CD4-positive, alpha-beta T cell treated with Interleukin-12 subunit alpha and Interleukin-12 subunit beta, for 1 hour (primary cell): ENCODE results near the gene MB21D2.

Experiments used
- DNase-seq: peaks from one replicate; pipeline ENCODE4 v3.0.0-alpha.2; 2020

MB21D2 gene

GRCh38 chr3:192831801-192832347 lies 85.8 kb downstream of the MB21D2 start:
- DNase-seq: no peak

DNA sequence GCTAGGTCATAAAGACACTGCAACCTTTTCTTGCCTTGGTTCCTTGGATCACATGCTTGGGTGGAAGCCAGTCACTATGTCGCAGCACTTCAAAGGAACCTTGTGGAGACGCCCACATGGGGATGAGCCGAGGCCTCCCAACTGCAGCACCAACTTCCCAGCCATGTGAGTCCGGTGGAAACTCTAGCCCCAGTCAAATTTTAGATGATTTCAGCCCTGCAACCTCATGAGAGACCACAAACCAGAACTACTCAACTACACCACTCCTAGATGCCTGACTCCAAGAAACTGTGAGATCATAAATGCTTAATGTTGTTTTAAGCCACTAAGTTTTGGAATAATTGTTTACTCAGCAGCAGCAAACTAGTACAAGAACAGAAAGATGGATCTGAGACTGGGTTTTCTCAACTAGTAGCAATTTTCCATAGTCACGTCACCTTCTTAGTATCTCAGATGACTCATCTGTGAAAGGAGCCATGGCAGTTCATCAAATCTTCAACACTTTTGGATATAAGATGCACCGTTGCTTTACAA lies 86.5 kb downstream of the MB21D2 start:
- DNase-seq: no peak

- no peak for DNase-seq
Measured at GRCh38 chr3:192830291-192831110, 87.2 kb downstream of the MB21D2 start.

DNA sequence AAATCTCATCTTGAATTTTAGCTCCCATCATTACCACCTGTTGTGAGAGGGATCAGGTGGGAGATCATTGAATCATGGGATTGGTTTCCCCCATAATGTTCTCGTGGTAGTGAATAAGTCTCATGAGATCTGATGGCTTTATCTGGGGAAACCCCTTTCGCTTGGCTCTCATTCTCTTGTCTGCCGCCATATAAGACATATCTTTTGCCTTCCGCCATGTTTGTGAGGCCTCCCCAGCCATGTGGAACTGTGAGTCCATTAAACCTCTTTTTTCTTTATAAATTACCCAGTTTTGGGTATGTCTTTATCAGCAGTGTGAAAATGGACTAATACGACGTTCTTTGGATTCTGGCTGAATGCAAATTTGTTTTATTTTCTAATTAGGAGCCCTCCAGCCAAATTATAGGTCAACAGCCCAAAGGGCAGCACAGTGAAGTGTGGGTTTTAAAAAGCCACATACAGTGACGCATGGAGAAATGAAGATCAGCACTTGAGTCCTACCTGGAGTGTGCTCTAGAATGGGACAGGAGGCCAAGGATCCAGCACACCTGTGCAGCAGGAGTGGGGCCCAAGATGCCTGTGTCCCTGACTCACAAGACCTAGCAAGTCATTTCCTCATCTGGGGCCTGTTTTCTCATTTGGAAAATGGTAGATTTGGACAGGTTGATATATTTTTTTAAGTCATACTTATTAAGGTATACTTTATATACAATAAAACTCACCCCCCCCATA lies 89.6 kb downstream of the MB21D2 start:
- no peak for DNase-seq

DNA sequence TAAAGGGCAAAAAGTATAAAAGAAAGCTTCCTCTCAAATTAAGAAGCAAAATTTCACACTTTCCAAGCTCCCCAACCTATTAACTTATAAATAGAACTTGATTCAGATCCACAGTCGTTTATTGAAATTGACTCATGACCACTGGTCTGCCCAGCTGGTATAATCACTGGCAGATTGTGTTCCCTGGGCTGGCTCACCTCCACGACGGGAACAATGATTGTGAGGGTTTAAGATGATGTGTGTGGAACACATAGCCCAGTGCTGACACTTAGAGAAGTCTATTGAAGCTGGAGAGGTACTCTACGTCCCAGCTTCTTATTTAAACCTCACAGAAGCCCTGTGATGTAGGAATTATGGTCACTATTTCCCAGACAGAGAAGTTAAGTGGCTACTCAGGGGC lies 90.4 kb downstream of the MB21D2 start:
- no peak for DNase-seq

- no peak for DNase-seq
Measured at GRCh38 chr3:192826214-192827006, 91.2 kb downstream of the MB21D2 start.

DNA sequence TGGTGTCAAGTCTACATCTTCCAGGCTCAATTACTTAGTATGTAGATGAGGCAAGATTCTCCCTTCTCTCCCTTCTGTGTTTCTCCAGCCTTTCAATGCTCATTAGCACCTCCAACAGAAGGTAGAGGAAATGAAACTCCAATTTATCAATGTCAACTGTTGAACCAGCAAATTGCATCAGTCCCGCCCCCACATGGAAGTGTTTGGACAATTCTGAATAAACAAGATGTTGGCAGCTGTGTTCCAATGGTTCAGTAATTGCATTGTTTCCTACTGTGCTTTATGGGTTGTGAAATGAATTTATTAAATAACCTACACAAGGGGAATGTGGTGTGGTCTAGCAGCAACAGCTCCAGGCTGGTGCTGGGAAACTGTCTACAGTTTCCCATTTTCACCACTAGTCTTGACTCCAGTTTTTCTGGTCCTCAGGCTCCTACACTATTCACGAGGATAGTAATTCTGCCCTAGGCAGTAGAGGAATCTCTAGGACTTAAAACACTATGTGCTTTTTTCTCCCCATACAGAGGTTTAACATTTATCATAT lies 91.9 kb downstream of the MB21D2 start:
- DNase-seq: no peak

GRCh38 chr3:192825216-192825615 lies 92.4 kb downstream of the MB21D2 start:
- DNase-seq: no peak

GRCh38 chr3:192824313-192824712 lies 93.3 kb downstream of the MB21D2 start:
- no peak for DNase-seq

GRCh38 chr3:192821161-192821560 lies 96.5 kb downstream of the MB21D2 start:
- DNase-seq: no peak

GRCh38 chr3:192820161-192820560 lies 97.5 kb downstream of the MB21D2 start:
- no peak for DNase-seq

DNA sequence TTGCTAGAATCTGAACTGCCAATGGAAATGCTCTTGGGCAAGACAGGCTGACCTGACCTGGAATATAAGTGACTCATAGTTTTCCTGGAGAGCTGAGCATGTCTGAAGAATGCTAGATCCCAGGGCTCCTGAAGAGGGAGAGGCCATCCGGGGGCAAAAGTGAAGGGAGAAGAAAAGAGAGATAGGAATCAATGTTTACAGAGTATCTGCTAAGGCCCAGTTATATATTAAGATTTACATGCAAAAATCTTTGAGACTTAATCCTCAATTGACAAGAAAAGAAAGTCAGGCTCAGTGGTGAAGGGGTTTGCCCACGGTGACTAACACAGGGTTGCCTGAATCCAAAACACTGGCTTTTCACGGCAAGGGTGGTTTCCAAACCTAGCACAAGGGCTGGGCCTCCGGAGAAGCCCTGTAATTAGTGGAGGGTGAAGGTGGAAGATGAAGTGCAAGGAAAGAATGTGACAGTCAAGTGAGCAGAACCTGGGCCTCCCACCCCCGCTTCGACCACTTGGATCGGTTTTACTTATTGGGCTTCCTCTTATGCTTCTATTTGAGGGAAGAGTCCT lies 98.6 kb downstream of the MB21D2 start:
- peak; percentile 36 for DNase-seq

- no peak for DNase-seq
Measured at GRCh38 chr3:192818126-192818525, 99.5 kb downstream of the MB21D2 start.

- DNase-seq: no peak
Measured at GRCh38 chr3:192817506-192817905, 100.2 kb downstream of the MB21D2 start.

GRCh38 chr3:192817053-192817452 lies 100.6 kb downstream of the MB21D2 start:
- no peak for DNase-seq

GRCh38 chr3:192816351-192816750 lies 101.3 kb downstream of the MB21D2 start:
- DNase-seq: peak; percentile 39

DNA sequence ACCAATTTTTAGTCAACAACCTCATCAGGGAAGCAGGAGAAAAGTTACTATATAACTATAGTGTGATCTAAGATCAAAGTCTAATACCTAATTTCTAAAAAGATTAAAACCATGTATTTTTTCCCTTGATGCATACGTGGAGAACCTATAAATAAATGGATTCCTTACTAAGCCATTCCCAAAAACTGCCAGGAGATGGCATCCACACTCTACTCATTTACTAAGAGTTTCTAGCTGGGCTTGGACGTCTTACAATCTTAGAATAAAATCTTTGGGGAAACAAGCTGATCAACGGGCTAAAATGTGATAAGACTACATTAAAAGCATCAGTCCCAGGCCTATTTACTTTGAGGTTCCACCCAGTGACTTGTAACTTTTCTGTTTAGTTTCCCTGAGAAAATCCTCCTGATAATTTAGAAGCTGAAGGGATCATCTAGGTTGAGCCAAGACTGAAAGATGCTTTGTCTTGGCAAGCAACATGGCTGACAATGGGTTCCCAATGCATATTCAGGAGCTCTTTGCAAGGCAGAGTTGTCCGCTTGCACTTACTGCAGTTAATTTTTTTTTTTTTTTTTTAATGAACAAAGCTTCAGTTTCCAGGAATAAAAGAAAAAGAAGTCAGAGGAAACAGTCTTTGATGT lies 104.8 kb downstream of the MB21D2 start:
- peak; percentile 23 for DNase-seq

GRCh38 chr3:192805711-192806110 lies 111.9 kb downstream of the MB21D2 start:
- no peak for DNase-seq

DNA sequence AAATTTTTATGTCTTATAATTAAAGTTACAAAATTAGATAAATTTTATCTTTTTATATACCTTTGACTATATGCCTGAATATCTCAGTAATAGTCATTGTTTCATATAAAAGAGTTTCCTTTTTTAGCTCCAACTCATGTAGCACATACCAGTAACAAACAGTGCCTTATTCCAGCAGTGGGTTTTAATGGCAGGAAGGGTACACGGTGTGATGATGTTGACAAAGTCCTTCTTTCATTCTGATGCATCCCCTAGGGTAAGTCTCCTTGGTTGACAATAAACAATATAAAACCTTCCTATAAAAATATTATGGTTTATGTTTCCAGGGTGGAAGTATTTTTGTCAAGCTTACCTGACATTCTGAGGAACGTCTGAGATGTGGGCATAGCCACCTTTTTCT lies 113.2 kb downstream of the MB21D2 start:
- DNase-seq: no peak

- DNase-seq: peak; percentile 7
Measured at GRCh38 chr3:192802957-192803899, 114.4 kb downstream of the MB21D2 start.

DNA sequence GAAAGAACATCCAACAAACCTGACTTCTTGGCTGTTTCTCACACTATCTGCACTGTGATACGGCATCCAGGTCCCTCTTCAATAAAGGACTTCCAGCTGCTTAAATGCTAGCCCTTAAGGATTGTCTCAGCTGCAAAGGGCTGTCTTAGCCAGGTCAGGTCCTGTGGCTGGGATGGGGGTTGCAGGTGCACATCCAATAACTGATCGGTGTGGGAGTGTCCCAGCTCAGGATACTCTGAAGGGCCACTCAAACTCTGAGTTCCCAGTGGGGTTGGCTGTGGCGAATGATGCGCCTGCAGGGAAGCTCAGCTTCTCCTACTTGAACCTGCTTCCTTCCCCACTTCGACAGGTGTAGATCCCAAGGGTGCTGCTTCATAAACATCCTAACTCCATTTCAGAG lies 115.7 kb downstream of the MB21D2 start:
- DNase-seq: no peak
